Endothelial cell of umbilical vein (primary cell): ENCODE data around the gene CKMT1B. TPM values are rescaled to one million over a fixed set of nuclear protein-coding genes. Genes with fewer than 3 reads are reported as not detected.
A peak's percentile ranks its signal among the peaks of the same experiment; 100 is the strongest.
"Not testable (repeated sequence)": the region's sequence is repeated elsewhere in the genome, so short reads cannot be mapped to it uniquely, and the experiment has no call there.

Source experiments
- BruUV-seq: library from RNA; stranded (reverse); fragments of 400-500 nt; replicated peaks from 2 replicates; lab custom pipeline; 2021; lab: Mats Ljungman, UMichigan
- CTCF ChIA-PET: fragments of 300-600, 350-600 bp; sonication (Branson Sonifier 250); formaldehyde crosslinking; loops from one replicate; lab custom pipeline; 2021; ENCODE audit warnings: antibody characterized with exemption, inconsistent platforms; lab: Charles Lee
- POLR2A ChIA-PET: fragments of 300-600, 350-600 bp; sonication (Branson Sonifier 250); formaldehyde crosslinking; loops from one replicate; lab custom pipeline; 2021; ENCODE audit warnings: antibody characterized with exemption, inconsistent platforms; lab: Charles Lee
- DNase-seq: peaks from one replicate; pipeline ENCODE4 v3.0.0-alpha.2; 2011; ENCODE audit warnings: low read depth, low spot score
- FAIRE-seq: peaks from 2 replicates; lab custom pipeline; 2011; peaks lifted over from hg19 to GRCh38; lab: Jason Lieb, UNC
- H2AFZ ChIP-seq: 2 replicates; pipeline ENCODE4 v1.6.0; 2012; ENCODE audit warnings: low read depth, low read length, control low read depth, inconsistent platforms
- H3K27ac ChIP-seq: 2 replicates; pipeline ENCODE4 v1.5.1; 2011; ENCODE audit warnings: low read depth, mild to moderate bottlenecking, control low read depth, low read length, moderate library complexity; ENCODE audit not compliant: insufficient read depth
- H3K27me3 ChIP-seq, 2 experiments: 2 replicates each; pipeline versions ENCODE4 v1.6.0 to v1.6.1; 2011; ENCODE audit warnings: low read length in 2 of 2, mixed read lengths in 1 of 2; ENCODE audit not compliant: control insufficient read depth in 2 of 2, insufficient read depth in 2 of 2
- H3K36me3 ChIP-seq, 2 experiments: 2 replicates in 1 of 2; 3 replicates in 1 of 2; pipeline ENCODE4 v1.5.1; 2011; ENCODE audit warnings: low read length in 2 of 2, mild to moderate bottlenecking in 1 of 2, moderate library complexity in 1 of 2; ENCODE audit not compliant: control insufficient read depth in 2 of 2, insufficient read depth in 2 of 2; ENCODE audit errors: extremely low read depth in 1 of 2
- H3K4me1 ChIP-seq: 3 replicates; pipeline ENCODE4 v1.5.1; 2011; ENCODE audit warnings: mild to moderate bottlenecking, low read length; ENCODE audit not compliant: control insufficient read depth, insufficient read depth; ENCODE audit errors: extremely low read depth
- H3K4me2 ChIP-seq: 2 replicates; pipeline ENCODE4 v1.6.1; 2011; ENCODE audit warnings: low read length, control low read depth, mixed read lengths; ENCODE audit not compliant: insufficient read depth
- H3K4me3 ChIP-seq, 3 experiments: fragments of 200-600 bp in 1 of 3; sonication (generic), shearing (Covaris generic) in 1 of 3; replicated peaks in 1 of 3; 2 replicates each; pipeline ENCODE4 v1.5.1; 2011 to 2016; ENCODE audit warnings: control low read depth in 3 of 3, low read length in 3 of 3, mild to moderate bottlenecking in 2 of 3, inconsistent platforms in 1 of 3, low read depth in 1 of 3, moderate library complexity in 1 of 3; ENCODE audit not compliant: insufficient read depth in 1 of 3
- H3K79me2 ChIP-seq: 2 replicates; pipeline ENCODE4 v1.6.0; 2012; ENCODE audit warnings: low read length, inconsistent platforms; ENCODE audit not compliant: control insufficient read depth, insufficient read depth
- H3K9ac ChIP-seq: replicated peaks from 2 replicates; pipeline ENCODE3; 2011; ENCODE audit warnings: low read length, control low read depth; ENCODE audit not compliant: insufficient read depth; ENCODE audit errors: extremely low read depth
- H3K9me1 ChIP-seq: replicated peaks from 3 replicates; pipeline ENCODE4 v1.6.0; 2011; ENCODE audit warnings: mild to moderate bottlenecking, low read length; ENCODE audit not compliant: control insufficient read depth, insufficient read depth; ENCODE audit errors: extremely low read depth
- H3K9me3 ChIP-seq: replicated peaks from 2 replicates; pipeline ENCODE4 v1.5.1; 2012; ENCODE audit warnings: low read length, inconsistent platforms; ENCODE audit not compliant: control insufficient read depth, insufficient read depth
- H4K20me1 ChIP-seq: replicated peaks from 2 replicates; pipeline ENCODE3; 2011; ENCODE audit warnings: mild to moderate bottlenecking, low read length; ENCODE audit not compliant: control insufficient read depth, insufficient read depth; ENCODE audit errors: extremely low read depth
- dilution Hi-C: fragments of 300-500 bp; cut with MboI; formaldehyde crosslinking; loops from one replicate; pipeline ENCODE4 v1.15.0; 2019; ENCODE audit warnings: low sequenced_read_pairs; ENCODE audit not compliant: extremely low pct_ligation_motif_present
- intact Hi-C: fragments of 100-400 bp; cut with micrococcal nuclease; formaldehyde crosslinking; loops from one replicate; pipeline ENCODE4 v1.10.0; 2022
- polyA plus RNA-seq, 4 experiments: library from polyadenylated mRNA; depleted of rRNA in 3 of 4; stranded (reverse) in 3 of 4; unstranded in 1 of 4; fragments of >200 nt; gene quantifications; 2 replicates each; pipeline versions ENCODE4 v1.2.1 to v1.2.3, GENCODE V29; 2011 to 2012; ENCODE audit warnings: missing spikeins in 1 of 4
- total RNA-seq: library from RNA; stranded (reverse); gene quantifications from 2 replicates; pipeline ENCODE4 v1.2.3, GENCODE V29; 2021

Gene CKMT1B
- total and polyA plus RNA-seq, 2 donors (not counting 3 experiments of a cell fraction or from before 2014, with no cell fraction given): not detected

- H3K27ac ChIP-seq, H3K36me3 ChIP-seq, H3K27me3 ChIP-seq, H3K4me1 ChIP-seq, dilution Hi-C loops, H3K79me2 ChIP-seq, H3K9ac ChIP-seq, BruUV-seq, H4K20me1 ChIP-seq, H3K9me3 ChIP-seq, H3K4me2 ChIP-seq, FAIRE-seq, intact Hi-C loops, H2AFZ ChIP-seq, H3K9me1 ChIP-seq, CTCF ChIA-PET, DNase-seq, POLR2A ChIA-PET, H3K4me3 ChIP-seq: not testable (repeated sequence)
Measured at GRCh38 chr15:43566615-43567014, 27.2 kb upstream of the CKMT1B start.

- H4K20me1 ChIP-seq, H3K27ac ChIP-seq, H2AFZ ChIP-seq, H3K36me3 ChIP-seq, BruUV-seq, intact Hi-C loops, H3K4me3 ChIP-seq, H3K27me3 ChIP-seq, POLR2A ChIA-PET, H3K4me2 ChIP-seq, H3K9me3 ChIP-seq, H3K9ac ChIP-seq, H3K79me2 ChIP-seq, H3K4me1 ChIP-seq, dilution Hi-C loops, DNase-seq, H3K9me1 ChIP-seq, CTCF ChIA-PET: not testable (repeated sequence)
- peak; percentile 85 for FAIRE-seq
Measured at GRCh38 chr15:43574607-43575006, 19.2 kb upstream of the CKMT1B start.

GRCh38 chr15:43589778-43590466, 3.9 kb upstream of the CKMT1B start, which contains the start of gene PPIP5K1:
Gene PPIP5K1, minus strand, starts transcription at chr15:43590208. Its CDS starts 5,704 bp downstream, at chr15:43584504.
- BruUV-seq, H3K4me1 ChIP-seq, H2AFZ ChIP-seq, H3K4me2 ChIP-seq, POLR2A ChIA-PET, H3K79me2 ChIP-seq, H3K27ac ChIP-seq, H3K9me3 ChIP-seq, intact Hi-C loops, H3K27me3 ChIP-seq, dilution Hi-C loops, H3K9ac ChIP-seq, H3K36me3 ChIP-seq, DNase-seq, H3K9me1 ChIP-seq, H4K20me1 ChIP-seq, H3K4me3 ChIP-seq, CTCF ChIA-PET: not testable (repeated sequence)
- FAIRE-seq: peak; percentile 97

- FAIRE-seq, H3K4me1 ChIP-seq, dilution Hi-C loops, H3K9me1 ChIP-seq, POLR2A ChIA-PET, H3K36me3 ChIP-seq, H3K27ac ChIP-seq, H3K27me3 ChIP-seq, BruUV-seq, DNase-seq, intact Hi-C loops, H3K9ac ChIP-seq, H3K9me3 ChIP-seq, CTCF ChIA-PET, H4K20me1 ChIP-seq, H3K4me3 ChIP-seq, H2AFZ ChIP-seq, H3K4me2 ChIP-seq, H3K79me2 ChIP-seq: not testable (repeated sequence)
Measured at GRCh38 chr15:43592841-43593240, 986 bp upstream of the CKMT1B start.
